Neural cell (in vitro differentiated cells): Measurements from ENCODE around the gene EXOC6B. TPM values are rescaled to one million over a fixed set of nuclear protein-coding genes. Genes with fewer than 3 reads are reported as not detected.

Experiments
- H2AFZ ChIP-seq: fragments of 200-600, 300-800 bp; sonication (generic), shearing (Covaris generic); 2 replicates; pipeline ENCODE4 v1.6.0; 2014; ENCODE audit warnings: low read depth, mild to moderate bottlenecking, antibody characterized with exemption, low read length, moderate library complexity
- H3F3A ChIP-seq: fragments of 200-600 bp; shearing (Covaris generic); 2 replicates; pipeline ENCODE4 v1.6.1; 2016; ENCODE audit warnings: mild to moderate bottlenecking, moderate library complexity, mixed read lengths, antibody characterized with exemption, low read length; ENCODE audit not compliant: insufficient read depth, poor library complexity, severe bottlenecking
- H3K27ac ChIP-seq: fragments of 200-600, 300-800 bp; sonication (generic), shearing (Covaris generic); 2 replicates; pipeline ENCODE4 v1.5.1; 2014; ENCODE audit warnings: mild to moderate bottlenecking, low read length, moderate library complexity
- H3K27me3 ChIP-seq: fragments of 300-800, 200-600 bp; sonication (generic), shearing (Covaris generic); 2 replicates; pipeline ENCODE4 v1.6.0; 2014; ENCODE audit warnings: mild to moderate bottlenecking, low read depth, low read length, moderate library complexity; ENCODE audit not compliant: insufficient read depth
- H3K36me3 ChIP-seq: fragments of 300-800, 200-600 bp; sonication (generic), shearing (Covaris generic); 2 replicates; pipeline ENCODE4 v1.5.1; 2014; ENCODE audit warnings: mild to moderate bottlenecking, antibody characterized with exemption, low read length, moderate library complexity; ENCODE audit not compliant: insufficient read depth
- H3K4me2 ChIP-seq: fragments of 300-800, 200-600 bp; sonication (generic), shearing (Covaris generic); 2 replicates; pipeline ENCODE4 v1.6.0; 2014; ENCODE audit warnings: mild to moderate bottlenecking, low read length
- H3K4me3 ChIP-seq: fragments of 300-800, 200-600 bp; sonication (generic), shearing (Covaris generic); 2 replicates; pipeline ENCODE4 v1.5.1; 2014; ENCODE audit warnings: mild to moderate bottlenecking, low read length, moderate library complexity
- H3K79me2 ChIP-seq: fragments of 200-600 bp; shearing (Covaris generic); replicated peaks from 2 replicates; pipeline ENCODE4 v1.6.0; 2014; ENCODE audit warnings: mild to moderate bottlenecking, low read length, moderate library complexity; ENCODE audit not compliant: insufficient read depth
- H3K9ac ChIP-seq: fragments of 300-800, 200-600 bp; sonication (generic), shearing (Covaris generic); 2 replicates; pipeline ENCODE4 v1.6.1; 2016; ENCODE audit warnings: mild to moderate bottlenecking, low read length, mixed read lengths
- H3K9me2 ChIP-seq: fragments of 200-600 bp; shearing (Covaris generic); 2 replicates; pipeline ENCODE4 v1.6.1; 2016; ENCODE audit warnings: mild to moderate bottlenecking, low read length, mixed read lengths; ENCODE audit not compliant: insufficient read depth
- H3K9me3 ChIP-seq: fragments of 200-600, 300-800 bp; sonication (generic), shearing (Covaris generic); 2 replicates; pipeline ENCODE4 v1.6.1; 2016; ENCODE audit warnings: mild to moderate bottlenecking, mixed run types, low read length, moderate library complexity, mixed read lengths
- H4K20me1 ChIP-seq: fragments of 200-600 bp; shearing (Covaris generic); 2 replicates; pipeline ENCODE4 v1.6.1; 2016; ENCODE audit warnings: mild to moderate bottlenecking, mixed run types; ENCODE audit not compliant: insufficient read depth
- CTCF ChIP-seq: fragments of 450-650 bp; IDR thresholded peaks from 2 replicates; pipeline ENCODE4 v1.5.1; 2014; ENCODE audit warnings: antibody characterized with exemption, mild to moderate bottlenecking, moderate library complexity; ENCODE audit not compliant: poor library complexity, severe bottlenecking
- EP300 ChIP-seq: fragments of 450-650 bp; conservative IDR thresholded peaks from 2 replicates; pipeline ENCODE4 v1.6.1; 2014; ENCODE audit warnings: antibody characterized with exemption, mild to moderate bottlenecking, moderate library complexity; ENCODE audit not compliant: poor library complexity, severe bottlenecking
- EZH2 ChIP-seq: fragments of 200-600, 300-800 bp; shearing (Covaris generic), sonication (generic); IDR thresholded peaks from 2 replicates; pipeline ENCODE4 v1.6.1; 2014; ENCODE audit warnings: antibody characterized with exemption, low read length, borderline replicate concordance, mild to moderate bottlenecking; ENCODE audit not compliant: insufficient read depth, poor library complexity, severe bottlenecking
- MXI1 ChIP-seq: fragments of 450-650 bp; conservative IDR thresholded peaks from 2 replicates; pipeline ENCODE4 v1.6.1; 2014; ENCODE audit warnings: antibody characterized with exemption, mild to moderate bottlenecking; ENCODE audit not compliant: poor library complexity, severe bottlenecking
- POLR2AphosphoS5 ChIP-seq: IDR thresholded peaks from 2 replicates; pipeline ENCODE4 v1.6.1; 2012
- RAD21 ChIP-seq: fragments of 450-650 bp; conservative IDR thresholded peaks from 2 replicates; pipeline ENCODE4 v1.6.1; 2014; ENCODE audit warnings: antibody characterized with exemption, mild to moderate bottlenecking, moderate library complexity
- REST ChIP-seq: IDR thresholded peaks from 2 replicates; pipeline ENCODE4 v1.6.1; 2012; ENCODE audit warnings: borderline replicate concordance
- SMC3 ChIP-seq: fragments of 450-650 bp; conservative IDR thresholded peaks from 2 replicates; pipeline ENCODE4 v1.6.1; 2014; ENCODE audit warnings: antibody characterized with exemption, mild to moderate bottlenecking, moderate library complexity; ENCODE audit not compliant: poor library complexity
- TAF1 ChIP-seq: IDR thresholded peaks from 2 replicates; pipeline ENCODE4 v1.6.1; 2012; ENCODE audit warnings: low read depth
- polyA plus RNA-seq: library from polyadenylated mRNA; depleted of rRNA; stranded (reverse); fragments of >200 nt; gene quantifications from 2 replicates; pipeline ENCODE4 v1.2.3, GENCODE V29; 2014

EXOC6B gene
- polyA plus RNA-seq, 1 donor from 2014 or later: 23.4 TPM

- no peak overlapping the region for H3K4me2 ChIP-seq
- no peaks in the 10 kb centered on the region for H3K27me3 ChIP-seq
- no peaks in the 10 kb centered on the region for H3K9me2 ChIP-seq
- TF ChIP-seq EZH2: no peak
- no peak for TF ChIP-seq TAF1
- TF ChIP-seq RAD21: no peak
- no peak for TF ChIP-seq EP300
- no peak for TF ChIP-seq REST
- no peak for TF ChIP-seq POLR2AphosphoS5
- no peak for TF ChIP-seq CTCF
- no peak for TF ChIP-seq SMC3
- no peak for TF ChIP-seq MXI1
- no peaks in the 10 kb centered on the region for H3F3A ChIP-seq
- no peak overlapping the region for H3K27ac ChIP-seq
- H4K20me1 ChIP-seq: no peaks in the 10 kb centered on the region
- no peak overlapping the region for H3K9ac ChIP-seq
- no peaks in the 10 kb centered on the region for H3K79me2 ChIP-seq
- H3K36me3 ChIP-seq: peaks cover 5% of the 10 kb centered on the region
- H3K4me3 ChIP-seq: no peak overlapping the region
- H3K9me3 ChIP-seq: no peaks in the 10 kb centered on the region
- no peak overlapping the region for H2AFZ ChIP-seq
Measured at GRCh38 chr2:72415781-72416475, 409.9 kb downstream of the EXOC6B start.

- Histone ChIP-seq H3K36me3 (peaks cover 5% of the 10 kb centered on the region), H3K9me3 (no peaks in the 10 kb centered on the region), H3F3A (no peaks in the 10 kb centered on the region), H4K20me1 (no peaks in the 10 kb centered on the region), H3K4me2 (no peak overlapping the region), H3K9me2 (no peaks in the 10 kb centered on the region), H3K9ac (no peak overlapping the region), H3K27me3 (no peaks in the 10 kb centered on the region), H2AFZ (no peak overlapping the region), H3K4me3 (no peak overlapping the region), H3K79me2 (no peaks in the 10 kb centered on the region), H3K27ac (no peak overlapping the region)
- TF ChIP-seq EZH2: no peak
- no peak for TF ChIP-seq TAF1
- no peak for TF ChIP-seq EP300
- no peak for TF ChIP-seq CTCF
- TF ChIP-seq MXI1: no peak
Measured at GRCh38 chr2:72415241-72415661, 410.6 kb downstream of the EXOC6B start.
